ENCODE measurements around the gene RBM33. TPM values are rescaled to one million over a fixed set of nuclear protein-coding genes. Genes with fewer than 3 reads are reported as not detected.

Gene RBM33
- total RNA-seq, 1 donor from 2014 or later, result 117 TPM

DNA sequence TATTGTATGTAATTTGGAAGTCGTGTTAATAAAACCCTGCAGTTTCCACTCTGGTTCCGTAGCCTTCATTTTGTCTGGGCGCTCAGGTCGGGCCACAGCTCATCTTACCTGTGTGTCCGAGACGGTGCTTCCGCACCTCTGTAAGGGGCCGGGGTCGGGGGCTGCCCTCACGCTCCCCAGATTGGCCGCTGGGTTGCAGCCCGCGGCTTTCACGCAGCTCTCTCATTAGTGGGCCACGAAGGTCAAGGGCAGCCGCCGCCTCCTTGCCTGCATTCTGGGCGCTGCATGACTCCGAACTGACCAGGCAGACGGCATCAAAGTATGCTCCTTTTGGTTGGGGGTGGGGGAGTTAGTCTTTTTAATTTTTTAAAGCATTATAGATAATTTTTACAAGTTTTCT, 137.0 kb downstream of the RBM33 start:
- no peak for ATAC-seq (ENCODE audit: low read depth)
- no peak for DNase-seq
- intact Hi-C loops (cut with micrococcal nuclease), result no loop called here
- CTCF ChIA-PET, result no interaction called here
- H3K36me3 Mint-ChIP-seq (ENCODE audit: low read depth), result peaks cover 81% of the 10 kb centered on the region
- TF ChIP-seq, protein P1, sequence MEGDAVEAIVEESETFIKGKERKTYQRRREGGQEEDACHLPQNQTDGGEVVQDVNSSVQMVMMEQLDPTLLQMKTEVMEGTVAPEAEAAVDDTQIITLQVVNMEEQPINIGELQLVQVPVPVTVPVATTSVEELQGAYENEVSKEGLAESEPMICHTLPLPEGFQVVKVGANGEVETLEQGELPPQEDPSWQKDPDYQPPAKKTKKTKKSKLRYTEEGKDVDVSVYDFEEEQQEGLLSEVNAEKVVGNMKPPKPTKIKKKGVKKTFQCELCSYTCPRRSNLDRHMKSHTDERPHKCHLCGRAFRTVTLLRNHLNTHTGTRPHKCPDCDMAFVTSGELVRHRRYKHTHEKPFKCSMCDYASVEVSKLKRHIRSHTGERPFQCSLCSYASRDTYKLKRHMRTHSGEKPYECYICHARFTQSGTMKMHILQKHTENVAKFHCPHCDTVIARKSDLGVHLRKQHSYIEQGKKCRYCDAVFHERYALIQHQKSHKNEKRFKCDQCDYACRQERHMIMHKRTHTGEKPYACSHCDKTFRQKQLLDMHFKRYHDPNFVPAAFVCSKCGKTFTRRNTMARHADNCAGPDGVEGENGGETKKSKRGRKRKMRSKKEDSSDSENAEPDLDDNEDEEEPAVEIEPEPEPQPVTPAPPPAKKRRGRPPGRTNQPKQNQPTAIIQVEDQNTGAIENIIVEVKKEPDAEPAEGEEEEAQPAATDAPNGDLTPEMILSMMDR (IDR thresholded peaks at IDR 0.05), result no peak
- H3K4me1 Mint-ChIP-seq, result peaks cover 3% of the 10 kb centered on the region
- H3K27me3 Mint-ChIP-seq, result peaks cover 4% of the 10 kb centered on the region
- no peak overlapping the region for H3K27ac Mint-ChIP-seq
- no peak overlapping the region for H3K4me3 Mint-ChIP-seq
- no peaks in the 10 kb centered on the region for H3K9me3 Mint-ChIP-seq
- POLR2A ChIA-PET, result no interaction called here

DNA sequence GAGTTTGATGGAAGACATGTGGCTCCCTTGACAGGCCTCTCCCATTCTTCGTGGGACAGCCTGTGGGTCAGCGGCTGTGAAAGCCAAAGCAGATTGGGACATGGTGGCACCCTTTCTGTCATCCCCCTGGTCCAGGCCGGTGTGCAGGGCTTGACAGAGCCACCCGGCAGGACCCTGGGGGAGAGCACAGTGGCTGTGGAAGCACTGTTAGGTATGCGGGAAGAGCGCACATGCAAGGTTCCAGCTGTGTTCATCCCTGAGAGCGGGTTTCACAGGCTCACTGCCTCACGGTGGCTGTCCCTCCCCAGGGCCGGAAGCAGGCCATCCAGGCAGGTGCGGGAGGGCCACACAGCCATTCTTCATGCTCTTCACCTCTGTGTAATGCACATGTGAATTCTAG, 138.0 kb downstream of the RBM33 start:
- intact Hi-C loops (cut with micrococcal nuclease), result no loop called here
- Mint-ChIP-seq H3K27ac (no peak overlapping the region), H3K27me3 (peaks cover 5% of the 10 kb centered on the region), H3K36me3 (ENCODE audit: low read depth) (peaks cover 72% of the 10 kb centered on the region), H3K4me3 (no peak overlapping the region), H3K4me1 (peaks cover 6% of the 10 kb centered on the region), H3K9me3 (no peaks in the 10 kb centered on the region)
- ChIA-PET POLR2A (no interaction called here), CTCF (no interaction called here)
- no peak for ATAC-seq (ENCODE audit: low read depth)
- TF ChIP-seq, protein P1 (IDR thresholded peaks at IDR 0.05), result no peak
- no peak for DNase-seq

DNA sequence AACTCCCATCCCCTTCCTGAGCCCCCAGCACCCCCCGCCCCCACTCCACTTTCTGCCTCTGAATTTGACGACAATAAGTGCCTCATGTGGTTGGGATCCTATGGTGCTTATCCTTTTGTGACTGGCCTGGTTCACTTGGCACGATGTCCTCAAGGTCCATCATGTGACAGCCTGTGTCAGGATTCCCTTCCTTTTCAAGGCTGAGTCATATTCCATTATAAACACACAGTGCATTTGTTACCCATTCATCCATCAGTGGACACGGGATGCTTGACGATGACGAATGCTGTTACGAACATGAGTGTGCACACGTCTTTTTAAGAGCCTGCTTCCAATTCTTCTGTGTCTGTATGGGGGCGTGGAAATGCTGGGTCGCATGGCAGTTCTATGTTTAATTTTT, 141.1 kb downstream of the RBM33 start:
- intact Hi-C loops (cut with micrococcal nuclease), result no loop called here
- TF ChIP-seq, protein P1 (IDR thresholded peaks at IDR 0.05), result no peak
- peaks cover 46% of the 10 kb centered on the region for H3K36me3 Mint-ChIP-seq (ENCODE audit: low read depth)
- no peak for ATAC-seq (ENCODE audit: low read depth)
- CTCF ChIA-PET, result no interaction called here
- H3K4me1 Mint-ChIP-seq, result peaks cover 11% of the 10 kb centered on the region
- no peak overlapping the region for H3K4me3 Mint-ChIP-seq
- H3K9me3 Mint-ChIP-seq, result no peaks in the 10 kb centered on the region
- no peak for DNase-seq
- no peak overlapping the region for H3K27ac Mint-ChIP-seq
- POLR2A ChIA-PET, result interaction anchor here (0.5 kb wide), 1 partner anchor 1494 kb away, joined by 3 read pairs; no protein-coding TSS in a partner anchor
- H3K27me3 Mint-ChIP-seq, result peaks cover 14% of the 10 kb centered on the region

- POLR2A ChIA-PET, result no interaction called here
- TF ChIP-seq, protein P1 (IDR thresholded peaks at IDR 0.05), result no peak
- CTCF ChIA-PET, result no interaction called here
- Mint-ChIP-seq H3K9me3 (no peaks in the 10 kb centered on the region), H3K36me3 (ENCODE audit: low read depth) (peaks cover 36% of the 10 kb centered on the region), H3K27ac (no peak overlapping the region), H3K4me1 (peaks cover 11% of the 10 kb centered on the region), H3K4me3 (no peak overlapping the region), H3K27me3 (peaks cover 14% of the 10 kb centered on the region)
- ATAC-seq (ENCODE audit: low read depth) (no peak), DNase-seq (no peak)
- intact Hi-C loops (cut with micrococcal nuclease), result no loop called here
Measured at GRCh38 chr7:155786491-155786890, 142.0 kb downstream of the RBM33 start.

DNA sequence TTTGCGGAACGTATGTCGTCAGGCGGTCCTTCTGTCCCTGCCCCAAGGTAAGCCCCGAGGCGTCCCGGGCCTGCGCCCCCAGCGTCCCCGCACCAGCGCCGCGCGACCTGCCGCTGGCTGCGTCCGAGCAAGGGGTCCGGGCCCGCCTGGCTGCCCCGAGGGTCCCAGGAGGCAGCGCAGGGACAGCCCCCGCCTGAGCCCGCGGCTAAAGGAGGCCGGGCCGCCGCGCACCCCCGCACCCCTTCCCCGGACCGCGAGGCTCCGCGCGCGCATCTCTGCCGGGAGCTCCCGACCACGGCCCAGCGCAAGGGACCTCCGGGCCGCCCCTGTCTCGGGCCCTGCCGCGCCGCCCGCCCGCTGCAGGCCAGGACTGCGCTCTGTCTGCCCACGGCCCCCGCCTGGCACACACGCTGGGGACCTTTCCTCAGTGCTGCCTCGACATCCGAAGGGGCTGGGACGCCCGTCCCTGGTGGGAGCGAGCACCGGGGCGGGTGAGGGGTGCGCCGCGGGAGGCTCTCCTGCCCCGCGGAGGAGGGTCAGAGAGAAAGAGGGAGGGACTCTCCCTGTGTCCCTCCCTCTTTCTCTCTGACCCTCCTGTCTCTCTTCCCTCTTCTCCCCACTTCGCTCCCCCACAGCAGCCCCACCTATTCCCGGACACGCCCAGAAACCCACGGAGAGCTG, 142.8 kb downstream of the RBM33 start:
- Mint-ChIP-seq H3K27me3 (peaks cover 14% of the 10 kb centered on the region), H3K9me3 (no peaks in the 10 kb centered on the region), H3K27ac (no peak overlapping the region), H3K36me3 (ENCODE audit: low read depth) (peaks cover 29% of the 10 kb centered on the region), H3K4me3 (no peak overlapping the region), H3K4me1 (peaks cover 11% of the 10 kb centered on the region)
- intact Hi-C loops (cut with micrococcal nuclease), result no loop called here
- DNase-seq (no peak), ATAC-seq (ENCODE audit: low read depth) (peak; percentile 25)
- TF ChIP-seq, protein P1 (IDR thresholded peaks at IDR 0.05), result no peak
- POLR2A ChIA-PET, result no interaction called here
- CTCF ChIA-PET, result interaction anchor here (0.7 kb wide), 1 partner anchor 1530 kb away, joined by 4 read pairs; no protein-coding TSS in a partner anchor
